Left kidney (tissue), 8 donors: ENCODE measurements around the gene DTYMK. TPM values are rescaled to one million over a fixed set of nuclear protein-coding genes. Genes with fewer than 3 reads are reported as not detected.
"Not testable (repeated sequence)": the region's sequence is repeated elsewhere in the genome, so short reads cannot be mapped to it uniquely, and the experiment has no call there.

Experiments used
- DNase-seq: peaks from one replicate; pipeline ENCODE4 v3.0.0-alpha.2; 2013
- long read RNA-seq, 8 donors: transcript quantifications; one replicate each; lab custom pipeline, GENCODE V29; 2026
- polyA plus RNA-seq: library from polyadenylated mRNA; unstranded; fragments of 120-200 nt; gene quantifications from one replicate; pipeline ENCODE4 v1.2.1, GENCODE V29; 2013; ENCODE audit not compliant: insufficient read length

Gene DTYMK, protein sequence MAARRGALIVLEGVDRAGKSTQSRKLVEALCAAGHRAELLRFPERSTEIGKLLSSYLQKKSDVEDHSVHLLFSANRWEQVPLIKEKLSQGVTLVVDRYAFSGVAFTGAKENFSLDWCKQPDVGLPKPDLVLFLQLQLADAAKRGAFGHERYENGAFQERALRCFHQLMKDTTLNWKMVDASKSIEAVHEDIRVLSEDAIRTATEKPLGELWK
- polyA plus RNA-seq: 44.1 TPM
- long read RNA-seq, donor 1, transcript DTYMK-202 (4 exons, 1,089 nt): minor isoform, 10 of 75 reads
- long read RNA-seq, donor 1, transcript DTYMK-201 (5 exons, 1,232 nt): major isoform, 22 of 75 reads
- long read RNA-seq, donor 1, partial matches to known transcripts: 41 of 75 reads
- long read RNA-seq, donor 1, other reads (novel, unspliced or antisense): 0 of 75 reads
- long read RNA-seq, donor 2, transcript DTYMK-201 (5 exons, 1,232 nt): major isoform, 25 of 47 reads
- long read RNA-seq, donor 2, partial matches to known transcripts: 17 of 47 reads
- long read RNA-seq, donor 2, other reads (novel, unspliced or antisense): 0 of 47 reads
- long read RNA-seq, donor 3, transcript DTYMK-201 (5 exons, 1,232 nt): major isoform, 22 of 64 reads
- long read RNA-seq, donor 3, transcript DTYMK-206 (2 exons, 890 nt): minor isoform, 5 of 64 reads
- long read RNA-seq, donor 3, partial matches to known transcripts: 33 of 64 reads
- long read RNA-seq, donor 3, other reads (novel, unspliced or antisense): 0 of 64 reads
- long read RNA-seq, donor 4: 0 reads
- long read RNA-seq, donor 5, transcript DTYMK-206 (2 exons, 890 nt): minor isoform, 6 of 106 reads
- long read RNA-seq, donor 5, transcript DTYMK-202 (4 exons, 1,089 nt): minor isoform, 14 of 106 reads
- long read RNA-seq, donor 5, transcript DTYMK-201 (5 exons, 1,232 nt): major isoform, 33 of 106 reads
- long read RNA-seq, donor 5, partial matches to known transcripts: 53 of 106 reads
- long read RNA-seq, donor 5, other reads (novel, unspliced or antisense): 0 of 106 reads
- long read RNA-seq, donor 6, transcript DTYMK-202 (4 exons, 1,089 nt): minor isoform, 8 of 73 reads
- long read RNA-seq, donor 6, transcript DTYMK-201 (5 exons, 1,232 nt): major isoform, 34 of 73 reads
- long read RNA-seq, donor 6, partial matches to known transcripts: 28 of 73 reads
- long read RNA-seq, donor 6, other reads (novel, unspliced or antisense): 0 of 73 reads
- long read RNA-seq, donor 7, transcript DTYMK-201 (5 exons, 1,232 nt): major isoform, 34 of 92 reads
- long read RNA-seq, donor 7, transcript DTYMK-202 (4 exons, 1,089 nt): minor isoform, 14 of 92 reads
- long read RNA-seq, donor 7, transcript DTYMK-206 (2 exons, 890 nt): minor isoform, 6 of 92 reads
- long read RNA-seq, donor 7, partial matches to known transcripts: 38 of 92 reads
- long read RNA-seq, donor 7, other reads (novel, unspliced or antisense): 0 of 92 reads
- long read RNA-seq, donor 8, transcript DTYMK-201 (5 exons, 1,232 nt): major isoform, 8 of 10 reads
- long read RNA-seq, donor 8, partial matches to known transcripts: 0 of 10 reads
- long read RNA-seq, donor 8, other reads (novel, unspliced or antisense): 0 of 10 reads

DNA sequence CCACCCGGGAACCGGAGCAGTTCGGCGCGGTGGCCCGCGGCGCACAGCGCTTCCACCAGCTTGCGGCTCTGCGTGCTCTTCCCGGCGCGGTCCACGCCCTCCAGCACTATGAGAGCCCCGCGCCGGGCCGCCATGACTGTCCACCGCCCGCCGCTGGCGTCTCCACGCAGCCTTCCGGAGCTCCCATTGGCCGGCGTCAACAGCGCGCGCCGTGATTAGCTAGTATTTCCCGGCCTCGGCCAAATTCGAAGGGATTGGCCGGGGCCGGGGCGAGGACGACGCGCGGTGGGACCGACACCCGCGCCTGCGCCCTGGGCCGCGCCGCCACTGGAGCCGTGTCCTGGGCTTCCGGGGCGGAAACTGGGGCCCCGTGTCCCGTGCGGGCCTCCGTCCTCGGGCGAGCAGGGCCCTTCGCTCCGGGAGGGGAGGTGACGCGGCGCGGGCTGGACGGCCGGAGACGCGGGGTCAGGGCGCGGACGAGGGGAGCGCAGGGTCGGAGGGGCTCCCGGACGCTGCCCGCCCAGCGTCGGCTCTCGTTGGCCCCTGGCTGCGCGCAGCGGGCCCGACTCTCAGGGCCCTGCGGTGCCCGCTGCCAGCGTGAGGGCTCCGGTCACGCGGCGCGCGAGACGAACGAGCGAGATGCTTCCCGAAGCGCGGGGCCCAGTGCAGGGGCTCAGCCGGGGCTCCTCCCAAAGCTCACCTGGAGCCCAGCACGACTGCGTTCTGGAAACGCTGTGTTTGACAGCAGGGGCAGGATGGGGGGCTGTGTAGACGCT lies at the start of gene DTYMK:
Gene DTYMK, minus strand, starts transcription at position 166 of the 776 bp plus-strand sequence. Its CDS starts 32 bp downstream, at position 134.
- DNase-seq: peak; percentile 96

DNA sequence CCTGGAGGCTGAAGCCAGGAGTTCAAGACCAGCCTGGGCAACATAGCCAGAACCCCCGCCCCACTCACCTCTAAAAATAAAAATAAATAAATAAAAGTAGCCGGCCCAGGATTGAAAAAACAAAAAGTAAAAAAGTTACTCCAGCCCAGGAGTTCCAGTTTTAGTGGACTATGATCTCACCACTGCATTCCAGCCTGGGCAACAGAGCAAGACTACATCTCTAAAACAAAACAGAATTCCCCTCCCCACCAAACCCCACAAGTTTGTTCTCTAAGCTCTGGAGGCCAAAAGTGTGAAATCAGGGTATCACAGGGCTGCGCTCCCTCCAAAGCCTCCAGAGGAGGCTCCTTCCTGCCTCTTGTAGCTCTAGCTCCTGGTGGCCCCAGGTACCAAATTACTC lies 49.5 kb upstream of the DTYMK start:
- no peak for DNase-seq

DNA sequence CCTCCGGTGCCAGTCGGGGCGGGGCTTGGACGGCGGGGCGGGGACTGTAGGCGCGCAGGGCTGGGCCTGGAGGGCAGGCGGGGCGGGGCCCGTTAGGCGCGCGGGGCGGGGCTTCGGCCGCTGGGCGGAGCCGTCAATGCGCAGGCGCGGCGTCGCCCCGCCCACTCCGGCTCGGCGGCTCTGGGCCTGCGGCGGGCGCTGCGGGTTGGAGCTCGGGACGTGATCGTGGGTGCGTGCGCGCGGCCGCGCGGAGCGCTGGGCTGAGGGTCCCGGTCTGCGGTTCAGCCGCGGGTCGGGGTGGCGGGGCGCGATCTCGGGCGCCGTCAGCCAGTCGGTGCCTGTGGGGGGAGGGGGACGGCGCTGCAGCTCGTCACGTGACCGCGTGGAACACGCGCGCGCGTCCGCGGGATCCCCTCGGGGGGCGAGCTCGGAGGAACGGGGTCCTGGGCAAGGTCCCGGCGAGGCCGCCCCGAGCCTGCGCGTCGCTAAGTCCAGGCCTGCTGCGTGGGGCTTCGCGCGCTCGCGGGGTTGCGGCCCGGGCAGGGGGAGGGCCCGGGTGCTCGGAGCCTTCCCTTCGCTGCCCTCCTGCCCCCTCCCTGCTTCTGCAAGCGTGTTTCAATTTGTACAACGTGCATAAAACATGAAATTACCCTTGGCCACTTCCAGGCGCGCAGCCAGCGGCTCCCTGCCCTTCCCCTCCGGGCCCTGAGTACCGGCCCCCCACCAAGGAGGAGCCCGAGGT lies 48.0 kb upstream of the DTYMK start, which contains the start of gene D2HGDH:
Gene D2HGDH, plus strand, starts transcription at position 164 of the 742 bp plus-strand sequence. CDS start 595 bp downstream, outside the sequence.
- DNase-seq: peak; percentile 83

DNA sequence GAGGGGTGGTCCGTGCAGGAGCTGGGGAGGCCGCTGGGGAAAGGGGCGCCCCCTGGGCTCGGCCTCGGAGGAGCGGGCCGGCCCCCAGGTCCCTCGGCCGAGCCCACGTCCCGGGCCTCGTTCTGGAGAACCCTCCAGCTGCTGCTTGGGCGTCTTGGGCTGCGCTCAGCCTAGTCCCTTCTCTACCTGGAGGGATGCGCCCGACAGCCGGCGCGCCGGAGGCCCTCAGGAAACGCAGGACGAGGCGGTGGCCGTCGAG lies 47.5 kb upstream of the DTYMK start:
- no peak for DNase-seq

DNA sequence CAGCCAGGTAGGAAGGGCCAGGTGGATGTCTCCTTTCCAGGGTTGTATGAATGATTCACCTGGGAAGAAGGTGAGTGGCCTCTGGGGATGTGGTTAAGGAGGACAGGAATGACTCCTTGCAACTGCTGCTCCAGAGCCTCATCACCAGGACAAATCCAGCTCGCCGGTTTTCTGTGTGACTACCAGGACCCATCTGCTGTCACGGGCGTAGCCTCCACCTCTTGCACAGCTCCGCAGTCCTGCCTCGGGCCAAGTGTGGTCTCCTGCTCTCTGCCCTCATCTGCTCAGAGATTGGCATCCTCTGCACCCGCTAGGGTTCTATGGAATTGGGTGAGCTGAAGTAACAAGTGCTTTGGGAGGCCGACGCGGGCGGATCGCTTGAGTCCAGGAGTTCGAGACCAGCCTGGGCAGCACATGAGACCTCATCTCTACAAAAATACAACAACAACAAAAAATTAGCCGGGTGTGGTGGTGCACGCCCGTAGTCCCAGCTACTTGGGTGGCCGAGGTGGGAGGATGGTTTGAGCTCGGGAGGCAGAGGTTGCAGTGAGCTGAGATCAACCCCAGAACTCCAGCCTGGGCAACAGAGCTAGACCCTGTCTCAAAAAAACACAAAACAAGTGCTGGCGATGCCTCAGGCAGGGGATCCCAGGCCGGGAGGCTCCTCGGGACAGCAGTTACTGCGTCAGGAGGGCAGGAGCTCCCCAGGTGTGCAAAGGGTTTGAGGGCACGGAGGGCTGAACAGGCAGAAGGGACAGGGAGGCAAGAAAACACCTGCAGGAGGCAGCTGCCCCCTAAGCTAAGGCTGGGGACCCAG lies 47.0 kb upstream of the DTYMK start:
- DNase-seq: no peak

DNA sequence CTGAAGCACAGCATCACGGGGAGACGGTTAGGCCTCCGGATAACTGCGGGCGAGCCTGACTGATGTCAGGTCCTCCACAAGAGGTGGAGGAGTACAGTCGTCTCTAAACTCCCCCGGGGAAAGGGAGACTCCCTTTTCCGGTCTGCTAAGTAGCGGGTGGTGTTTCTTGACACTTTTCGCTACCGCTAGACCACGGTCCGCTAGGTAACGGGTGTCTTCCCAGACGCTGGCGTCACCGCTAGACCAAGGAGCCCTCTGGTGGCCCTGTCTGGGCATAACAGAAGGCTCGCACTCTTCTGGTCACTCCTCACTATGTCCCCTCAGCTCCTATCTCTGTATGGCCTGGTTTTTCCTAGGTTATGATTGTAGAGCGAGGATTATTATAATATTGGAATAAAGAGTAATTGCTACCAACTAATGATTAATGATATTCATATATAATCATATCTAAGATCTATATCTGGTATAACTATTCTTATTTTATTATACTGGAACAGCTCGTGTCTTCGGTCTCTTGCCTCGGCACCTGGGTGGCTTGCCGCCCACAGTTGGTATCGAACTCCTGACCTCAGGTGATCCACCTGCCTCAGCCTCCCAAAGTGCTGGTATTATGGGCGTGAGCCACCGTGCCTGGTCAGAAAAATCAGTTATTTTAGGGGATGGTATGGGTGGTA lies 46.0 kb upstream of the DTYMK start:
- DNase-seq: not testable (repeated sequence)

DNA sequence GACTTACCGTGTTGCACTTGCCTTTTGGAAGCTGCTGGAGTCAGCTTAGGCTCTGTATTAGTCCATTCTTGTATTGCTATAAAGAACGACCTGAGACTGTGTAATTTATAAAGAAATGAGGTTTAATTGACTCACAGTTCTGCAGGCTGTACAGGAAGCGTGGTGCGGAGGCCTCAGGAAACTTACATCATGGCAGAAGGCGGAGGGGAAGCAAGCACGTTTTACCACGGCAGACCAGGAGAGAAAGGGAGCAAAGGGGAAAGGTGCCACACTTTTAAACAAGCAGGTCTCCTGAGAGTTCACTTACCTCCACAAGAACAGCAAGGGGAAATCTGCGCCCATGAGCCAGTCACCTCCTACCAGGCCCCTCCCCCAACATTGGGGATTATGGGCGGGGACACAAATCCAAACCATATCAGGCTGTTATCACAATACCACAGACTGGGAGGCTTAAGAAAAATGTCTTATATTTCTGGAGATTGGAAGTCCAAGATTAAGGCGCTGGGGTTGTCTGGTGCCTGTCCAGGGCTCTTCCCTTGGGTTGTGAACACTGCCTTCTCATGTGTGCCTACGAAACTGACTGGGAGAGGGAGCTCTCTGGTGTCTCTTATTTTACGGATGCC lies 44.2 kb upstream of the DTYMK start:
- no peak for DNase-seq

DNA sequence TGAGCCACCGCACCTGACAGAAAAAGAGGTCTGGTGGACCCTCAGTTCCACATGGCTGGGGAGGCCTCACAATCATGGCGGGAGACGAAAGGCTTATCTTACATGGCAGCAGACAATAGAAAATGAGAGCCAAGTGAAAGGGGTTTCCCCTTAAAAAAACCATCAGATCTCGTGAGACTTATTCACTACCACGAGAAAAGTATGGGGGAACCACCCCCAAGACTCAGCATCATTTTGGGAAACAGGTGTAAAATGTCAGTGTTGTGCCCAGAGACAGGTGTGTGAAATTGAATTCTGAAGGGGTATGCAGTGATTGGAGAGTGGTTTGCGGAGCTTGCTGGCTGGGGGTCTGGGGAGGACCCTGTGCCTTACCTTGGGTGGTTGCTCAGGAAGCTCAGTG lies 43.3 kb upstream of the DTYMK start:
- no peak for DNase-seq

DNA sequence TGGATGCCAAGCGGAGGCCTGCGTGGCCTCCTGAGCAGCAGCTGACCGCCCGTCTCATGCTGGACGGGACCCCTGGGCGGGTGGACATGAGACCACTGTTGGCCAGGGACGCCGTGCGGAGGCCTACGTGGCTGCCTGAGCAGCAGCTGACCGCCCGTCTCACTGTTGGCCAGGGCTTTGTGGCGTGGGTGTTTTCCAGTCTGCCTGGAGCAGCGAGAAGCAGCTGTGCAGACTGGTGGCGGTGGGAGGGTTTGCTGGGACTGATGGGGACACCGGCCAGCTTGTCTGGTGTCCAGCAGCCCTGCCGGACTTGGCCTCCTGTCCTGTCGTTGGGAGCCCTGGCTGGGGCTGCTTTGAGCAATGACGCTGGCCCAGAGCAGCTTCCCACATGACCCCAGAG lies 42.0 kb upstream of the DTYMK start:
- DNase-seq: no peak

DNA sequence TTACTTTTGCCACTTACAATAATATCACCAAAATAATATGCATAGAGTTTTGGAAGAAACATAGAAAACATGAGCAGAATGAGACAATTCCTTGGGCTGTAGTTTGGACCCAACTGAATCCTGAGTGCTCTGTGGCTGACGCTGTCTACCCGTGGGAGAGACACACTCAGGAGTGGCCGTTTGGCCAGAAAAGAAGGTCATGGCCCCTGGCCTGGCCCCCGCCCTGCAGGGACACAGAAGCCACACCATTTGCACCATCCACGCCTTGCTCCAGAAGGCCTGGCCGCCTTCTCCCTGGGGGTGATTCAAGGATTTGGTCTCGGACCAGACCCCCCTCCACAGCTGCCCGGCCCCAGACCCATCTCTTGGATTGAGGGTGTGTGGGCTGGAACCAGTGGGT lies 41.4 kb upstream of the DTYMK start:
- no peak for DNase-seq

DNA sequence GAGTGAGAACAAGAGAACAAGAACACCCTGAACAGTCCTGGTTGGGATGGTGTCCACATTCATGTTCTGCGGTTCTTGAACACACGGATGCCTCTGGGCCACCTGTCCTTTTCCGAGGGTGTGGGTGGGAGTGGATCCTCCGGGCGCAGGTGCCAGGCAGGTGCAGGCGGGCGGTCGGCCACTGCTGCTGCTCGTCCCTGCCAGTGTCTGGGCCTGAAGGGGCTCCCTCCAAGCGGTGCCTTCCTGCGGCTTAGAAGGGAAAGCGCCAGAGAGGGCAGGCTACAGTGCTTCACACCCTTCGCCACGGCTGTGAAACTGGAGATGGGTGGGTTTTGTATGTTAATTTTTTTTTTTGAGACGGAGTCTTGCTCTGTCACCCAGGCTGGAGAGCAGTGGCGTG lies 39.8 kb upstream of the DTYMK start:
- DNase-seq: no peak

DNA sequence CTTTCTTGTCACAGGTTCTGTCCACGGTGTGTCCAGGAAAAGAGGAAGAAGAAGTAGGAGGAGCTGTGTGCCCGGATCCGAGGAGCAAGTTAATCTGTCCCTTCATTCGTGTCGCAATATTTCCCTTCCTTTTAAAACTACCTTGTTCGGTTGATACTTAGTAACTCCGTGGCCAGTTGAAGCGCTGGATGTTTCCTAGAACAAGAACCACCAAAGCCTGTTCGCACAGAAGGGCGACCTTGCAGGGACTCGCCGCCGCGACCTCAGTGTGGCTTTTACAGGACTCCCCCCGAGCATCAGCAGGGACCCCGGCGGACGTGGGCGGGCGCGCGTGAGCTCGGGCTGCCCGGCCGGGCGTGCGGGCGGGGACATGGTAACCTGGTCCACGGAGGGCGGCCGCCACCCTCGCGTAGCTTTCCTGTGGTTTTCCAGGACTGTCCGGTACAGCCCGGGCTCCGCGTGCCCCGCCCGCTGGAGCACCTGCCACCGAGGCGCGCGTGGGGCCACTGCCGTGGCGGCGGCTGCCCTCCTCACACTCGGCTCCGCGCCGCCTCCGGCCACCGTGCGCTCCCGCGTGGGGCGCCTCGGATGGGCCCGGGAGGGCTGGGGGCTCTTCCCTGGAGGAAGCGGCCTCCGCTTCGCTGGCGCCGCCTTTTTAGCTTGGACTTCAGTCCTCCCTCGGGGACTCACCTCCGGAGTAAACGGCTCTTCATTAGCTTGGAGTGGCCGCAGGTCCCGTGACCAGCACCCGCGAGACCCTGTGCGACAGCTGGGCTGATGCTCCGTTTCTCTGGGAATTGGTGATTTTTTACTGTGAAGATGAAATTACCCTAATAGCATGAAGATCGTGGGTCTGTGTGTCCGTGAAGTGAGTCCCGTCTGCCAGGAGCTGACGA lies 38.6 kb upstream of the DTYMK start:
- DNase-seq: no peak

DNA sequence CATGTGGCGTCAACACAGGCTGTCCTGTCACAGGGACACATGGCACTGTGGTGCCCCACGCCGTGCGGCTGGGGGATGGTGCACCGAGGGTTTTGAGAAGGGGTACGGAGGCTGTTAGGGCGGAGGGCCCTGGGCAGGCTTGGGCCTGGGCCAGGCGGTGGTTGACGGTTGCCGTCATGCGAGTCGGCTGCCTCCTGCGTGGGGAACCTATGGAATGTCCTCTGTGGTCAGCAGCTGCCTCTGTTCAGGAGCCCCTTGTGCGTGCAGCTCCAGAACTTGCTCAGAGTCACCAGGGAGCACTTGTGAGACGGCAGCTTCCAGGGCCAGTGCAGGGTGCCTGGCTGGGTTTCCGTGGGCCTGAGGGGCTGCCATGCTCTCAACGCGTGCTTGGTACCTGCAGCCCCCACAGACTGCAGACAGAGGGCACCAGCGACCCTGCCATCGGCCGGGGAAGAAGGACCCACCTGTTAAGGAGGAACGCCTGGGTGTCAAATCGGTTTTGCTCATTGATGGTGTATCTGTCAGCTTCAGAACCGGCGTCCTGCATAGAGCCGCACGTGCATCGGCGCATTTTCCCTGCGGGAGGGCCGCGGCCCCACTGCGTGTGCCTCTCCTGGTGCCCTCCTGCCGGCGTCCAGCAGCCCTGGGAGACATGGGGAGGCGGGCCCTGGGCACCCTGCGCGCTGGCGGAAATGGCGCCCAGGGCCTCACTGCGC lies 37.8 kb upstream of the DTYMK start:
- no peak for DNase-seq

DNA sequence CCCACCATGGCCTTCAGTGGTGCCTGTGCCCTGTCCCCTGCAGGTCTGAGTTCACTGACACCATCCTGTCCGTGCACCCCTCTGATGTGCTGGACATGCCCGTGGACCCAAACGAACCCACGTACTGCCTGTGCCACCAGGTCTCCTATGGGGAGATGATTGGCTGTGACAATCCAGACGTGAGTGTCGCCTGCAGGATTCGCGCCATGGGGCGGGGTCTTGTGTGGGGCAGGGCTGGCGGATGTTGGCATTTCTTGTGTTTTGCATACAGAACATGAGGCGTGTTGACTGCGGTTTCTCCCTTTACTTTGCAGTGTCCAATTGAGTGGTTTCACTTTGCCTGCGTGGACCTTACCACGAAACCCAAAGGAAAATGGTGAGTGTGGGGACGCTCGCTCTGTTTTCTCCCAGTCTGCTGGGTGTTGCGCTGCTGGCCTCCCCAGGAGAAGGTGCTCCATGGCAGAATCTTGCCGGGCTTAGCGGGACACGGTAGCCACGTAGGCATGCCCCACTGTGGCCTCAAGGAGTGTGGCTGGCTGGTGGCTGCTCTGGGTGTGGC lies 36.4 kb upstream of the DTYMK start:
- DNase-seq: no peak

DNA sequence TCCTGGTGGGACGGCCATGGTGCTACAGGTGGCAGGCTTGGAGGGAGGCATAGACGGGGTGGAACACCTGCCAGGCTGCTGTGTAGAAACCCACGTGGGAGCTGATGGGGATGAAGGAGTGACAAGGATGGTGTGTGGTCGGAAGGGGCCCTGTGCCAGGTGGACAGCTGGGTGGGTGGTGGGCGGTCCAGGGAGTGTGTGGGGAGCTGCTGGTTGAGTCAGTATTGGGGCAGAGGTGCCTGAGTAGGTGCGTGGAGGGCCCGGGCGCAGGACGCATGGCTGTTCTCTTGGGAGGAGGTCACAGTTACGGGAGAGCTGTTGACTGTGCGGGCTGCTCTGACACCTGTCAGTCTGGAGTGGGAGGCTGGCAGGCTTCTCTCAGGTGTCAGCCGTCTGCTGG lies 35.2 kb upstream of the DTYMK start:
- DNase-seq: no peak

DNA sequence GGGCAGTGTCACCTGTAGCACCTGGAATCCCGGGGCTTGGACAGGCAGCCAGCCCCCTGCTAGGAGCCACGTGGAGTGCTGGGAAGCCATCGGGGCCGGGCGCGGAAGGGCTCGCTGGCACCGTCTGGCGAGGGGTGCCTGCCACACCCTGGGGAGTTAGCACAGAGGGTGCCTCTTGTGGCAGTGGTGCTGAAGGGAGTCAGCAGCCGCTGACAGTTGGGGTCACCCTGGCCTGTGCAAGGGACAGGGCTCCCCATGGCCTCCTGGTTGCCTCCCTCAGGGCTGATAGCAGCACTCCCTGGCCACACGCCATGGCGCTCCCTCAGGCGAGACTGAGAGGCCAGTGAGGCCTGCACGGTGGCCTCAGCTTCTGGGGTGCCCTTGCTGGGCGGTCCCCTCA lies 33.9 kb upstream of the DTYMK start:
- no peak for DNase-seq
